Epidermal melanocyte (primary cell): Measurements from ENCODE around the gene AVEN.

Experiments used
- DNase-seq: peaks from one replicate; pipeline ENCODE4 v3.0.0; 2011; ENCODE audit warnings: low spot score; ENCODE audit not compliant: insufficient read length

Gene AVEN

DNA sequence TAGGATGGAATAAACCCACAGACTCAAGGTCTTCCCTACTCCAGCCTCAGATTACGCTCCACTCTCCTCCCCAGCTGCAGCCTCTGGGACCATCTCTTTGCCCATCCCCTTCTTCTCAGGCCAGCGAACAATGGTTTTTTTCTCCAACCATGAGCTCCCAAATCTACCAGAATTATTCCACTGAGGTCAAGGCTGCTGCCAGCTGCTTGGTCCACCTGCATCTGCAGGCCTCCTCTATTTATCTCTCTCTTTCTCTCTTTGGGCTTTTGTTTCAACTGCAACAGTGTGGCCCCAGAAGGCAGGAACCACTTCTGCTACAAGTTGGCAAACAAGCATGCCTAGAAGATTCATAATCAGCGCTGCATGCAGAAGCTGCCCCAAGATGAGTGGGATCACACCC lies 51.6 kb downstream of the AVEN start:
- DNase-seq, result no peak

DNA sequence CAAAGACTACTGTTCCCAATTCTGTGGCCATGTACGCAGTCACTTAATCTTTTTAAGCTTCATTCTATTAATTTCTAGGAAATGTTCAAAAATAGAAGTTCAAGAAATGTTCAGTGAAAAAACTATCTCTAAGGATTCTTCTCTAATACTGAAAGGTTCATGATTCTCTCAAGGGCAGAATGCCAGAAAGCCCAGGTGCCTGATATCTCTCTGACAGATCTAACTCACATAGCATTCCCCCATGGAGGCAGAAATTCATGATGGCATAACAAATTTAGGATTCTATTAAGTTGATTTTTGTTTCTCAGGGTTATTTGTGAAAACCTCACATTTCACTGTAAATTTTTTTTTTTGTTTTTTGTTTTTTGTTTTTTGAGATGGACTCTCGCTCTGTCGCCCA lies 53.3 kb downstream of the AVEN start:
- no peak for DNase-seq

DNA sequence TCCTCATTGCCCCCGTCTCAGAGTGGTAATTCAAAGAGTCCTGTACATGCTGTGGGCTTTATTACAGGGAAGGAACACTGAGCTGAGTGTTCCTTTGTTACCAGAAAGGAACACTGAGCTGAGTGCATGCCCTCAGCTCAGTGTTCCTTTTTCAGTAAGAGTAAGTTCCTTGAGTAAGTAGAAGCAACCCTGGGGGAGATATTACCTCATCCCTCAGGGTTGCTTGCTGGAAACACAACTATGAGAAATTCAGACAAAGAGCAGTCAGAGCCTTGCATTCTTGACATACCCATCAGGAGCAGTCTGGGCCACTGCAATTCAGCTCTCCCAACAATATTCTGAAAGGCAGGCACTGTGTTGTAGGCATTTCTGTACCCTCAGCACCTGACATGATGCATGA lies 53.7 kb downstream of the AVEN start:
- peak; percentile 21 for DNase-seq

DNA sequence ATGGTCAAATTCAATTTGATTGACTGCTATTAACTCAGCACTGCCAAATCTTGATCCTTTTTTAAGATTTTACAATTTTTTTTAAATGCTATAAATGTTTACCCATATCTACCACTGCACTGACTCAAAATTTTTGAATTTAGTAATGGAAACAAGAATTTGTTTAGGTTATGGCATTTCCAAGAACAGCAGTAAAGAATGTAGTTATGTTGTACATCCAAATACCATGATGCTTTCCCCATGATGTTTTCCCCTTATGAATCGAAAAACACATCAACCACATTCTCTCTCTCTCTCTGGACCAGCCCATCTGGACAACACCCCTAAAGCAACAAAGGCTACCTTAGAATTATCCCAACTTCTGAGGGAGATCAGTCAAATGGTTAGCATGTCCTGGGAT lies 56.5 kb downstream of the AVEN start:
- DNase-seq, result no peak

DNA sequence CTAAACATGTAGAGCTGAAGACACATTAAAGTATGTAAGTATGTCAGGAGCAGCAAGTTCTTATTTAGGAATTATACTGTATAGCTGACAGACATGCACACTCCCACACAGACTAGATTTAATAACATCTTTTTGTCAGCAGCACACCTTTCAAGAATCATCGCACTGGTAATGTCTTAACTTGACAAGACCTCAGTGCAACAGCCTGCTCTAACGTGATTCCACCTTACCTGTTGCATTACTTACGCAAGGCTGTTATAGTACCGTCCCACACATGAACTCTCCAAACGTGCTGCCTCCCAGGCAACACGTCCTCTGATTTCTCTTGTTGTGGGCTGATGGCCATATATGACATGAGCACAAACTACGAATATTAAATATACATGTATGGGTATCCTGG lies 58.8 kb downstream of the AVEN start:
- DNase-seq, result no peak

DNA sequence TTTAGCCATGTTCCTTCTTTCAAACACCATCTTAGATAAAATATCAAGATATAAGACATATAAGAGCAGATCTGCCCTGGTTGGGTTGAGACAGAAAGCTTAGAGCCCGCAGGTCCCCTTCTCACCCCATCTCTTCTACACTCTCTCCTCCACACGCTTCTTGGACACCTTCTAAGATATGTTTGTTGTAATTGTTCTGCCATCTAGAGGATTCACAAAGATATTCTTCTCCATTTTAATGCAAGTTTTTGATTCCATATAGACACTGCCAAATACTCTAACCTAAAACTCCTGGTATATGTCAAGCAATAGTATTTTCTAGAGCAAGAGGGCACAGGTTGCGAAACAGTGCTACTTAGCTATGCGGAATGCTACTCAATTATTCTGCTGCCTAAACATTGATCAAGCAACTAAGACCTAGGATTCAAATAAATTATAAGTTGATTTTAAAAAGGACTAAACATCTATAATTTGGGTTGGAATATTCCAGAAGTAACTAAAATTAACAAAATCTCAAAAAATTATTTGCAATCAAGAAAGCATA lies 63.9 kb downstream of the AVEN start:
- DNase-seq, result no peak

DNA sequence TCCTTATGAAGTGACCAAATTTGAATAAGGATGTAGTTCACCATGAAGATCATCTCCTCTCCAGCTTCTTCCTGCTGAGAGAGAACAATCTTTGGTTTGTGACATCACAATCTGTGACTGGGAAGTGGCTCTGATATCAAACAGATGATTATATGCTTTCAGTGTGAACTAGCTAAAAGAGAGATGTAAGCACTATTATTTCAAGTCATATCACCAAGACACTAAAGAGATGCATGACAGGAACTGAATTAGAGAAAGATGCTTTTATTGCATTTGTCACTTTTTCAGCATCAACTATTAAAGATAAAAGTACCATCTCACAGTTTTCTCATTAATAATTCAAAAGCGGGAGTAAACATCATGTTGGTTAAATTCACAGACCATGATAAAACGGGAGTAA lies 67.2 kb downstream of the AVEN start:
- no peak for DNase-seq

DNA sequence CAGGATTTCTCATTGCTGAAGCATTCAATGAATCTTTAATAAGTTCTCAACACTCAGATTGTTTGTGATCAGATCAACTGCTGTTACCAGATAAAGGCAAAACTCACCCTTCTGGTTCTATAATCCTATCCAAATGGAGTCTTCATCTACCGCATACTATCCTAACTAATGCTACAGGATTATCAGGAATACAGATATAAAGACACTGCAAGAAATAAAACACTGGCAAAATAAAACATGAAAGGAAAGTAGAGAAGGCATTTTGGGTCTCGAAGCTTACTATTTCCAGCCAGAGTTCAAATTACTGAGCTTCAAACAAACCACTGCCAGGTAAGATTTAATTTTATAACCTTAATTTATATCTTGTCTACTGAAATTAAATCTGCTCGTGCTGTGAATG lies 70.2 kb downstream of the AVEN start:
- DNase-seq, result no peak

DNA sequence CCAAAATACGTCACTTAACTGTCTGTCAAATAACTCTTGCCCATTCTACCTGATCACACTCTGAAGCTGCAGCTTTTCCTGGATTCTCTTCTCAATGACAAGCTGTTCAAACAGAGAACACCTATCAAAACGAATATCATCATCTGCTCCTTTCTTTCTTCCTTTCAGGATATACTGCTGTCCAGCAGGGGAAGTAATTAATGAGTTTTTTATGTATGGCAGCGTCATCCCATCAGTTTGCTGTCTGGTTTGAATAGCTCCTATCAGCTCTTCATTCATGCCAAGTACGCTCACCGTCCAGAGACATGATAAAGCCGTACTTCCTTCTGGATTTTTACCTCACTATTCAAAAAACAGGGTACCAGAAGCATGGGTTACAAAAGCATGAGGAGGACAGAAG lies 70.8 kb downstream of the AVEN start, which contains the start of gene CHRM5:
Gene CHRM5, plus strand, starts transcription at position 274 of the 400 bp plus-strand sequence. CDS start 94,221 bp downstream, outside the sequence.
- no peak for DNase-seq

DNA sequence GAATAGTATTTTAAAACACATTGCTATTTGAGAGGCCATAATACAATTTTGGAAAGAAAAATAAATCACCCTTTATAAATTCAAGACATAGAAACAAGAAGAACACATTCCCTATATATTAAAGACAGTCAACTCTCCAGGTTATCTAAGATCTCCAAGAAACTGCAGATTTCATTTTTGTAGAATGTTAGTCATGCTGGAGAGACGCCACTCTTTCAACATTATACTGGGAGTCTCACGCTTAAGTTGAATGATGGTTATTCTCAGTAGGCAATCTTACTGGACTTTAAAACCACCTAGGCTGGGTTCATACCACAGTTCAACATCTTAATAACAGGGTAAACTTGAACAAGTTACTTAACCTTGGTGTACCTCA lies 74.4 kb downstream of the AVEN start:
- DNase-seq, result no peak

DNA sequence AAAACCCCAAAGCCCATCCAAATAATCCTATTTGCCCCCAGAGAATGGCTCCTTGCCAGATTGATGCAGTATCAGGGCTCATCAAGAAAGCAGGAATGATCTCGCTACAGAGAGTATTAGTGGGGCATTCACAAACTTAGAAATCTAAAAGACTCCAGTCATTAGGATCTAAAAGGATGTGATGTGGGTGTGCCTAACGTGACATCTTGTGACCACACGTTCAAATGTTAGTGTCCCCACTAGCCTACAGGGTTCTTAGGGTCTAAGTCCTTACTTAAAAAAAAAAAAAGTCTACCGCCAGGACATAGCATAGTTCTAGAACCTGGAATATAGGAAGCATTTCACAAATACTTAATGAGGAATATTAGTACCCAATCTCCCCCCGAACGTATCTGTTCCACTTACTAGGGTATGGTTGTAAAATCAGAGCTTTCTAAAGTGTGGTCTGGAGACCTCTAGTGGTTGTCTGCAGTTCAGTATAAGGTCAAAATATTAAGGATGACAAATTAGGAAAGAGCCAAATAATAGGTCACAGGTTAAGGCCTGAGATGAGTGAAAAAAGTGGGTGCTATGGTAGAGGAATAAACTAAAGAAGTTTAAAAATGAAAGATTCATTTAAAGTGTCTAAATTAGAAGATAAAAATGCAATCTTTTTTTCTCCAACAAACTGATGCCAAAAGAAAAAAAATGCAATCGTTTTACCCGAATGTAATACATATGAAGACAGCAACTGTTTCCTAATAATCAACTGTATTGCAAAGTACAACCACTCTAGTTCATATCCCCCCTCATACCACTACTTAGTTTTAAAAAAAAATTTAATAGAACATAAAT lies 75.0 kb downstream of the AVEN start:
- peak; percentile 49 for DNase-seq

DNA sequence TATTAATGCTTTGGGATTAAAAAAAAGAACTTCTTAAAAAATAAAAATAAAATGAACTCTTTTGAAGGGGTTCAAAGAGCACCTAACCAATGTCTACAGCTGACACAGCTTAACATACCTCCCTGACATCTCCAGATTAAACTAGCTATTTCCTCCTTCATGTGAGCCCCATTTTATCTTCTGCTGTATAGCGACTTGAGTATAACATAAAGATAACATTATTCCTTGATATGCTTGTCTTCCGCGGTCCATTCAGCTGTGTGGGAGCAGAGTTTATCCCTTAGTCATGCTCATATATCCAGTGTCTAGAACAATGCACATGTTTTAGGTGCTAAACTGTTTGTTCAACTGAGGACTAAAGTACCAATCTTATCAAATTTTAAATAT lies 78.5 kb downstream of the AVEN start:
- no peak for DNase-seq

DNA sequence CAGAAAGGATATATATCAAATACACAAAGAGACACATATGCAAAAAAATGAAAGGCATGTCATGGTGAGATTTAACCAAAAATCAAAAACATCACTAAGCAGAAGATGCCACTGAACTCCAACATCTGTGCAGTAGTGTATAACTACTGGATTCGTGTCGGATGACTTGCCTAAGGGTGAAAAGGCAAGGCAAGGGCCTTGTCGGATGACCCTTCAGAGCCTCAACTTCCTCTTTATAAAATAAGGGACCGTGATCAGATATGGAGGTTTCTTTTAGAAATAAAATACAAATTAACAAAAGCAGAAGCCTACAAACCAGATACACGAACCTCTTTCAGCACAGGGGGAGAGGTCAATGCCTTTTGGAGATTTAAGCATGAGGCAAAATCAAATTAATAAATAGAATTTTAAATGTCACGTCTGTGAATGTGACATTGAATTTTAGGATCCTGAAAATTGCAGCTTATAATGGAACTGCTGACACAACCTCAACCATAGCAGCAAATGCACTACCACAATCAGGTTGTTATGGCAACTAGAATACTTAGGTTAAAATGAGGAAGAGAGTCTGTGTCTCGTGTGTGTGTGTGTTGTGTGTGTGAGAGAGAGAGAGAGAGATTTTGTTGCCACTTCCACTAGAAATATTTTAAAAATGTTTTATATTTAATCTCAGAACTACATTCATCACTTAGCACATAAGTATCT lies 79.0 kb downstream of the AVEN start:
- DNase-seq, result no peak

DNA sequence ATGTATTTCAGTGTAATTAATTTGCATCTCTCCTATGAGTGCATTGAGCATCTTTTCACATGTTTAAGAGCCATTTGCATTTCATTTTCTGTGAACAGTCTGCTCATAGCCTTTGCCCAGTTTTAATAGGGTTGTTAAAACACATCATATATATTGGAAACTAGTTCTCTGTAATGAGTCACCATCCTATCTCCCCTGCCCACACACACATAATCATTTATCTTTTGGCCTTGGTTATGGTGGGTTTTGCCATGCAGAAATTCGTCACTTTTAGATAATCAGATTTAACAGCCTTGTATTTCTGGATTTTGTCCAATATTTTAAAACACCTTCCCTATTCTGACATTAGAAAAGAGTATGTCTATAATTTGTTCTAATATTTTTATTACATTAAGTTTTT lies 82.6 kb downstream of the AVEN start:
- DNase-seq, result no peak

DNA sequence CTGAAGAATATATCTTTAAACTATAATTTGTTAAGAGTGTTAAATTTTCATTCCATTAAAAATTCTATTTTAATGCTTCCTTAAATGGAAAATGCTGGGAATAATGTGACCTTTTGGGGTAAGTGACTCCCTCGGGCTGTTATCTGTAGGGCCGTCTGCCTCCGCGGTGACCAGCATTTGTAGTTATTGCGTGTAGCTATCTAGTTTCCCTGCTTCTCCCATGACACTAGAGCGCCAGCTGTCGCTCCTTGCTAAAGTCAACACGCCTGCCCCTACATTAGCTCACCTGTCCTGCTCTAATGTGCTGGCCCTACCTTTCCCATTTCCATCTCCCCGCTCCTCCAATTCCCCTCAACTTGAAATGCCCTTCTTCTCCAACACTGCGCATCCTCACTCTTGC lies 83.1 kb downstream of the AVEN start:
- DNase-seq, result no peak

DNA sequence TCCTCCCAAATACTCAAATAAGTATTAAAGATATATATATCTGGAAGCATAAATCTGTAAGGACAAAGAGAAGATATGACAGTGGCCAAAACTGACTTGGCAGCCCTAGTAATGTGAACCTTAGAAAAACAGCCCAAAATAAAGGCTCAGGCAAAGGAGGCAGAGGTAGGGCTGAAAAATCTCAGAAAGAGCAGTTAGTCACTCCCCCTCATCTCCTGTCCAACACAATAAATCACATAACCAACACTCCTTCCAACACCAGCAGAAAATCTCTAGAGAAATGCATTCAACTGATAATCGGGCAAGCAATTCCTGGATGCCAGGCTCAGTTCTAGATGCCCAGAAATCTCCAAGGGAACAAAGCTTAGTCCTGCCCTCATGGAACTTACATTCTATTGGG lies 92.9 kb downstream of the AVEN start:
- no peak for DNase-seq

DNA sequence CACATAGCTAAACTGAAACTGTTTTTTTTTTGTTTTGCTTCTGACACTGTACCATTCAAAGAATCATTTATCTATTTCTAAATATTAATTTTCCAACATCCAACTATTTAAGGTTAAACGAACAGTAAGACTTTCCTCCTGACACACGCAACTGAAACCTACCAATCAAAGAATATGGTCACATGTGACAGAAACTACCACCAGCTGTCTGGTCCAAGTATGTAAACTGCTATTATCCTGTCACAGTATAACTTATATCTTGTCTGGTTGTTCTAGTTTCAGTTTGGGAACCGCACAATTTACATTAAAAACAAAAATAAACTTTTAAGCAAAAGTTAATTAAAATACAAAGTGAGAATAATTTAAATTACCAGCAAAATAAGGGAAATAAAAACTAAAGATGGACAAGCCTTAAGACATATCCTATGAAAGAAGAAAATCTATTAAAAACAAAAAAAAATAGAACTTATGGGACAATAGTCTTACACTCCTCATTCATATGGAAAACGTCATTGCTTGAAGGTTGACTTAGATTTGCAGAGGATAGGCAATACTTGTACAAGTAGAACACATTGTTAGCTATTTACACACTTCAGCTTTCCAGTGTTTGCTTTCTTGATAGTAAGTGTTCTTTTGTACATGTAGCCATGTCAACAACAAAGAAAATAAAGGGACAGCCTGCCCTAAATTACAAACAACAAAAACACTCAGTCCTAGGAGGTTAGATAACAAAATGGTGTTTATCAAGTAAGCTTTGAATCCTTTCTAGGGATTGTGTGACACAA lies 97.5 kb downstream of the AVEN start:
- no peak for DNase-seq

DNA sequence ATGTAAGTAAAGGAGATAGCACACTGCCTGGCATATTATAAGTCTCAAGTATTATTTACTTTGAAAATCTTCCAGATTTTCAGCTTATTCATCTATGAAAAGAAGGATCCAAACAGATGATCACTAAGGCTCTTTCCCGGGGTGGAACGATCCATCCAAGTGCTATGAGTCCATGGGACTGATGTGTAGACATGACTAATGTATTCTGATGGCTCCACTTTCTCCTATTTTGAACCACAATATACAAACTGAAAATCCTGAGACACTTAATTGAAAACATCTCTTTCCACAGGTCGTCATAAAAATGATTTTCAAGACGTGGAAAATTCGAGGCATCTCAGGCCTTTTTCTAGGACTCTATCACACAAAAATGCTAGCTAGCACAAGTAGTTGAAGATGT lies 104.1 kb downstream of the AVEN start:
- DNase-seq, result no peak

DNA sequence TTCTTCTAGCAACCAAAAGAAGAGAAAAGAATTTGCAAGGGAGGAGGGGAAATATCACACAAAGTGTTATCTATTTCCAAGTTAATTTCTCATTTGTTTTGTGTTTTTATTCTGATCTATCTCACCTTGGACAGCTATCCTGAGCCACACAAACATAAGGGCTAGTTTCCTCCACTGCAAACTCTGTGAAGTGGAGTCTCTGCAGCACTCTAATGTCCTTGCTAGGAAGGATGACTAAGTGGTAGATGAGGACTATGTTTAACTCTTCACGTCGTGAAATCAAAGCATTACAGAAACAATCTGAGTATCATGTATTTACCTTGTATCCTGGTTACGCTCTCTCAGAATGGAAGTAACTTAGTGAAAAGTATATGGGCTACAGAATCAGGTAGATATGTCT lies 104.6 kb downstream of the AVEN start:
- no peak for DNase-seq

DNA sequence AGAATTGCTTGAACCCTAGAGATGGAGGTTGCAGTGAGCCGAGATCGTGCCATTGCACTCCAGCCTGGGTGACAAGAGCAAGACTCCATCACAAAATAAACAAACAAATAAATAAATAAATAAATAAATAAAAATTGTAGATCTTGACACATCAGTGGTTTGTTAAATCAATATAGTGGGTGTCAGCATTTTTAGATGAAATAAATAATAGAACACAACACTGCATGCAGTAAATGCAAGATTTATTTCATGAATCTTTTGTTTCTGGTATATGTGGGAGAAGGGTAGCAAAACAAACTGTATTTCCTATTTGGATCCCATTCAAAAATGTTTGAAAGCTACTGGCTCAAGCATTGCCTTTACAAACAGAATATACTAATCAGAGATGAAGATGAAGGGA lies 106.3 kb downstream of the AVEN start:
- DNase-seq, result no peak

DNA sequence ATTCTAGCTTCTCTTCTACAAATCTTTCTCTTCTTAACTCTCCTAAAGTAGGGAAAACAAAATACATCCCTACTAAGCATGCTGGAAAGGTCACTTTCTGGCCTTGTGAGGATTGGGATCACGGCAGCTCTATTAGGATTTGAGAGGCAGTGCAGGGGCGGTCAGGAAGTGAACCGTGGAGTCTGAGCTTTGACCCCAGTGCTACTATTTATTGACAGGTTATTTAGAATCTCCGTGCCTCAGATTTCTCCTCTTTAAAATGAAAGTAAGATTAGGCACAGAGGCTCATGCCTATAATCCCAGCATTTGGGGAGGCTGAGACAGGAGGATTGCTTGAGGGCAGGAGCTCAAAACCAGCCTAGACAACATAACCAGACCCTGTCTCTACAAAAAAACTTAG lies 112.7 kb downstream of the AVEN start:
- no peak for DNase-seq

DNA sequence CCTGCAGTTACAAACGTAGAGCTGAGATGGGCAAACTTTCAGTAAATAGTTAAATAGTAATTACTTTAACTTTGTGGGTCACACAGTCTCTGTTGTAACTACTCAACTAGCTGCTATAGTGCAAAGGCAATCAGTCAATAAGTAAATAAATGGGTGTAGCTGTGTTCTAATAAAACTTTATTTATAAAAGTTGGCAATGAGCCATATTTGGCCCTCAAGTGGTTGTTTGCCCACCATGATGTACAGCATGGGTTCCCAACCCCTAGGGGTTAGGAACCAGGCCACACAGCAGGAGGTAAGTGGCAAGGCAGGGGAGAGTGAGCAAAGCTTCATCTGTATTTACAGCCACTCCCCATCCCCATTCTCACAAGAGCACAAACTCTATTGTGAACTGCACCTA lies 115.6 kb downstream of the AVEN start:
- DNase-seq, result no peak
